Measurements from ENCODE around the gene MZB1.
A peak's percentile ranks its signal among the peaks of the same experiment; 100 is the strongest.
"Not testable (repeated sequence)": the region's sequence is repeated elsewhere in the genome, so short reads cannot be mapped to it uniquely, and the experiment has no call there.

MZB1 gene

DNA sequence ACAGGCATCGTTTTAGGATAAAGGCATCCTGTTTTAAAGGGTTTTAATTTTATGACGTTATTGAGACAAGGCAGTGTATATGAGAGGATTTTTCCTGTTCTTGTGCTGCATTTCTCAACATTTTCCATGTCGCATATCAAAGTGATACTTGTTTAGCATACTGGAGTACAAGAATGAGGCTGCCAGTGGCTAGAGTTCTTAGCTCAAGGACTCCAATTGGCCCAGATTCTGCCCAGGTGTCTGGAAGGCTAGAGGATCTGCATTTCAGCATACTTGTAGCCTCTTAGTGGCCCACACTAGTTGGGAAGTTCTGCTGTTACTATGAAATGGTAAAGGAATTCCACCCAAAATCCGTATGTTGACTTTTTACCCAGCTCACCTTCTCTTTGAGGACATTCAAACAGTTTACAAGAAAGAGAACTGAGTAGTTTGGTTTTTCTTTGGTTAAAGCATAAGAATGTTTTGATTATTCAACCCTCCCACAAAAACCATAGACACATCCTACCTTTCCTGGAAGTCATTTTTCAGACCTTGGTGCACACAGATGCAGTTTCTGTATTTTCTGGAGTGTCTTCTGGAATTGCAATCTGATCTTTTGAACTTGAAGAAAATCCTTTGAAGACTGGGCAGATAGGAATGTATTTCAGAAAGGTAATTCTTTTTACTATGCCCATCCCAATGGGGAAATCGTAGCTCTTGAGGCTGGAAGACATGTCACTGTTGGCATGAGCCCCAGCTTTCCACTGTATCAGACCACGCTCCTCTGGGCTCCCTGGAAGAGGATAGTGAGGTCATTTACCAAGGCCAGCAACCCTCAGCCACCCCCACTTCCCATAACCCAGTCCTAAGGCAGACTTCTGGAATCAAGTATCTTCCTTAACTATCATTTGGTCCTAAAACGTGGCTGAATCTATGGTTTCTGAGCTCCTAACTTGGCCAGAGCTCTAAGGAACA, 18.0 kb downstream of the MZB1 start:
- DNase-seq = no peak

DNA sequence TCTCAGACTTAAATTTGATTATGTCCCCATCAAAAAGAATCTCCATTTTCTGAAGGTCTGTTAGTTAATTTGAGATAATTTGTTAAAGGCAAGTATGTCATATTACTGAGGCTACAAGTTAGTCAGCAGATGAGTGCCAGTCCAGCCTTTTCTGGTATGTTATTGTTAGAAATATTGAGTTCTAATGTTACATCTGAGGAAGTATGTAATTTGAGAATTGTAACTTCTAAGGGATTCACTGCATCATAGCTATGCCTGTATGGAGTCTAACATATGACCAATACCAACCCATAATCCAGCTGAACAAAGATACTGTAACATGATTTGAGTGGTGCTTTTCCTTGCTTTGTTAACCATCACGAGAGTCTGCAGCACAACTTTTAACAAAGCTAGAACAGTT, 20.5 kb downstream of the MZB1 start:
- no peak for DNase-seq

DNA sequence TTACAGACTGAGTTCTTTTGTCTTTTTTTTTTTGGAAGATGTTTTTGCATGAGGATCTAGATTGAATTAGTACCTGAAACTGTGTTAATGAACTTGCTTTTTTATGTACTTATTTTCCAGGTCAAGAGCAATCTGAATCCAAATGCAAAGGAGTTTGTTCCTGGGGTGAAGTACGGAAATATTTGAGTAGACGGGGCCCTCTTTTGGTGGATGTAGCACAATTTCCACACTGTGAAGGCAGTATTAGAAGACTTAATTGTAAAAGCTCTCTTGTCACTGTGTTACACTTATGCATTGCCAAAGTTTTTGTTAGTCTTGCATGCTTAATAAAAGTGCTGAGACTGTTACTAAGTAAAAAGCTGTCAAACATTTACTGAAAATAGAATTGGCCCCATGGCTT, 21.1 kb downstream of the MZB1 start:
- peak in 1 of 2 donors; percentile 21 for DNase-seq

DNA sequence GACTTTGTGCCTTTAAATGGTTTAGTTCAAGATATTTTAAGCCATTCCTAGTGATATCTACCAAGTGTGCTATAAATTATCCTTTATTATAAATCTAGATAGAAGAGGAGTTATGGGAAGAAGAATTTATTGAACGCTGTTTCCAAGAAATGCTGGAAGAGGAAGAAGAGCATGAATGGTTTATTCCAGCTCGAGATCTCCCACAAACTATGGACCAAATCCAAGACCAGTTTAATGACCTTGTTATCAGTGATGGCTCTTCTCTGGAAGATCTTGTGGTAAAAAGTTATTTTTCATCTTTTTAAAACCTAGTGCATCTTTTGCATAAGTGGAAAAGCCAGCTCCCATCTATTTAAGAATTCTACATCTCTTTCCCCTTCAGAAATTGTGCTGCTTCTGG, 25.2 kb downstream of the MZB1 start:
- no peak for DNase-seq

DNA sequence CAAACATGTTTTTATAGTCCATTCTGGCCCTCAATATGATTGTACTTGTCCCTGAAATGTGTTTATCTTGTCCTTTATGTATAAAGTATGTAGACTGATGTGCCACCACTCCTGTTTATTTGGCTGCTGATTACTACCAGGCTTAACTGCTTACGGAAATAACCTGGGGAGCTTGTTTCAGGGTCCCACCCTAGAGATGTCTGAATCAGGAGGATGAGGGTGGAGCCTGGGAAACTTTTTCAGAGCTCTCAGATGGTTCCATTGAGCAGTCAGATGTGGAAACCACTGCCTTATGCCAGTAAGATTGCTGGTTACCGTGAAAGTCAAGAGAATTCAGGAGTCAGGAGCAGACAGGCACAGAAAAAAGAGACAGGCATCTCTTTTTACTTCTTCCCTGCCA, 25.8 kb downstream of the MZB1 start:
- DNase-seq = no peak

DNA sequence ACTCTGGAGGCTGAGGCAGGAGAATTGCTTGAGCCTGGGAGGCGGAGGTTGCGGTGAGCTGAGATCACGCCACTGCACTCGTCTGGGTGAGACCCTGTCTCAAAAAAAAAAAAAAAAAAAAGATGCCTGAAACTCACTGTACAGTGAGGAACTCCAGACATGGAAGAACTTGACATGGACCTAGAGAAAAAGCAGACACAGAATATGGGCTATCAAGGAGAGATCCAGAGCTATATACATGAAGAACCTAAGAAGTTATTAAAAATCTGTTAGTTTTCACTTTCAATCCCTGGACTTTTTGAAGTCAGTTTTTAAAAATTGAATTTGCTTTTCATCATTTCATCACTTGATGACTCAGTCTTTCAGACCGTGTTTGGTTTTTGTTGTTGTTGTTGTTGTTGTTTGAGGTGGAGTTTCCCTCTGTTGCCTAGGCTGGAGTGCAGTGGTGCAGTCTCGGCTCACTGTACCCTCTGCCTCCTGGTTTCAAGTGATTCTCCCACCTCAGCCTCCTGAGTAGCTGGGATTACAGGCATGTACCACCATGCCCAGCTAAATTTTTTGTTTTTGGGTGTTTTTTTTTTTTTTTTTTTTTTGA, 27.8 kb downstream of the MZB1 start:
- DNase-seq = no peak

DNA sequence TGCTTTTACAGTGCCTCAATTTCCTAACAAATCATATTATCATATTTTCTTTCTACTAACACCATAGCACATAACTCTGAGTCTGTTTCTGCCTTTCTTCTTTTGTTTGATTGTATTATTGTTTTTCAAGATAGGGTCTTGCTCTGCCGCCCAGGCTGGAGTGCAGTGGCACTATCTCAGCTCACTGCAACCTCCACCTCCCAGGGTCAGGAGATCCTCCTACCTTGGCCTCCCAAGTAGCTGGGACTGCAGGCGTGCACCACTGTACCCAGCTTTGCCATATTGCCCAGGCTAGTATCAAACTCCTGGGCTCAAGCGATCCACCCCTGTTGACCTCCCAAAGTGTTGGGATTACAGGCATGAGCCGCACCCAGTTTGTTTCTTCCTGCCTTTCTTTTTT, 29.3 kb downstream of the MZB1 start:
- DNase-seq = no peak

DNA sequence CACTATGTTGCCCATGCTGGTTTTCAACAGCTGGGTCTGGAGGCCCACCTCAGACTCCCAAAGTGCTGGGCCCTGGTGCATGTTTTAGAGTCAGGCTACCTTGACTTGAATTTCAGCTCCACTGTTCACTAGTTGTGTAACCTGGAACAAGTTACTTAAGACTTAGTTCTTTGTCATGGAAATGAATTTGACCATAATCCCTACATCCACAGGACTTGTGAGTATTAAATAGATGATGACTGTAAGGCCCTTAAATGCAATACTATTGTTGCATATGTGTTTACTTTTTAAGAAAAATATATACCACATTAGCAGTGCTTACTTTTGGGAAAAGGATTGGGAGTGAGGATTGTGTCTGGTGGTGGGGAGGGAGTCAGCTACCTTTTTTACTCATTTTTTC, 31.6 kb downstream of the MZB1 start:
- no peak for DNase-seq

DNA sequence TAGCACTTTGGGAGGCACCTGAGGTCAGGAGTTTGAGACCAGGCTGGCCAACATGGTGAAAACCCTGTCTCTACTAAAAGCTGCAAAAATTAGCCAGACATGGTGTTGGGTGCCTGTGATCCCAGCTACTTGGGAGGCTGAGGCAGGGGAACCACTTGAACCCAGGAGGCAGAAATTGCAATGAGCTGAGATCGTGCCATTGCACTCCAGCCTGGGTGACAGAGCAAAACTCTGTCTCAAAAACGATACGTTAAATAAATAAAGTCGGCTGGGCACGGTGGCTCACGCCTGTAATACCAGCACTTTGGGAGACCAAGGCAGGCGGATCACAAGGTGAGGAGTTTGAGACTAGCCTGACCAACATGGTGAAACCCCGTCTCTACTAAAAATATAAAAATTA, 33.8 kb downstream of the MZB1 start:
- not testable (repeated sequence) for DNase-seq

DNA sequence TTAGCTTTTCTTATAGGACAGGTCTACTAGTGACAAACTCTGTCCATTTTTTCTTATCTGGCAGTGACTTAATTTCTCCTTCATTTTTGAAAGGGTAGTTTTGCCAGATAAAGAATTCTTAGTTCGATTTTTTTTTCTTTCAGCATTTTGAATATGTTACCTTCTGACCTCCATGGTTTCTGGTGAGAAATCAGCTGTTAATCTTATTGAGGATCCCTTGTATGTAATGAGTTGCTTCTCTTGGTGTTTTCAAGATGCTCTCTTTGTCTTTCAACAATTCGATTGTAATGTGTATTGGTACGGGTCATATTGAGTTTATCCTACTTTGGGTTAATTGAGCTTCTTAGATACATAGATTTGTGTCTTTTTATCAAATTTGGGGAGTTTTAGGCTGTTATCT, 35.5 kb downstream of the MZB1 start:
- no peak for DNase-seq

DNA sequence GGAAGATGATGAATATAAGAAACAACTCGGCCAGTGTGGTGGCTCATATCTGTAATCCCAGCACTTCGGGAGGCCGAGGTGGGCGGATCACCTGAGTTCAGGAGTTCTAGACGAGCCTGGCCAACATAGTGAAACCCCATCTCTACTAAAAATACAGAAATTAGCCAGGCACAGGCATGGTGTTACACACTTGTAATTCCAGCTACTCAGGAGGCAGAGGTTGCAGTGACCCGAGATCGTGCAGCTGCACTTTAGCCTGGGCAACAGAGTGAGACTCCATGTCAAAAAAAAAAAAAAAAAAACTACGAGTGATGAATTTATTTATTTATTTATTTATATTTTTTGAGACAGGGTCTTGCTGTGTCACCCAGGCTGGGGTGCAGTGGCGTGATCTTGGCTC, 41.9 kb downstream of the MZB1 start:
- not testable (repeated sequence) for DNase-seq

DNA sequence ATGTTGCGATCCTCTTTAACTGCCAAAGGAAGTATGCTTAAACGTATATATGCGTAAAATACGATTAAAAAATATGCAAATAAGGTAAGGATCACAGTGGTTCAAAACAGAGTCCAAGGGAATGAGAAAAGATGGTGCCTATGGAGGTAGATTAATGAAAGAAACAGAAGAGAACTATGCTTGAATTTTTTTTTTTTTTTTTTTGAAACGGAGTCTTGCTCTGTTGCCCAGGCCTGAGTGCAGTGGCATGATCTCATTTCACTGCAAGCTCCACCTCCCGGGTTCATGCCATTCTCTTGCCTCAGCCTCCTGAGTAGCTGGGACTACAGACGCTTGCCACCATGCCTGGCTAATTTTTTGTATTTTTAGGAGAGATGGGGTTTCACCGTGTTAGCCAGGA, 44.3 kb downstream of the MZB1 start:
- DNase-seq = not testable (repeated sequence)

DNA sequence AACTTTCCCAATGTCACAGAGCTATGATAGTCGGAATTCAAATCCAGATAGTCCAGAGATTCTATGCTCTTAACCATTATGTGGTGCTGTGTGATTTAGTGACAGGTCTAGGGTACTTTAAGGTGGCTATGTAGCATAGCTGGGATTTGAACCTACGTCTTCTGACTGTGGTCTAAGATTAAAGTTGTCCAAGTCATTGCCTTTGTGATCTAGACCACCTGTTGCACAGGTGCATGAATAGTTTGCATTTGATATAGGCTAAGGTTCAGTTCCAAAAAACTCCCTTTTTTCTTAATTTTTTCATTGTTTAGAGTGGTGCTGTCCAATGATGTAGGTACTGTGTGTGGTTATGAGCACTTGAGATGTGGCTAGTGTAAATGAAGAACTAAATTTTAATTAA, 45.5 kb downstream of the MZB1 start:
- no peak for DNase-seq

DNA sequence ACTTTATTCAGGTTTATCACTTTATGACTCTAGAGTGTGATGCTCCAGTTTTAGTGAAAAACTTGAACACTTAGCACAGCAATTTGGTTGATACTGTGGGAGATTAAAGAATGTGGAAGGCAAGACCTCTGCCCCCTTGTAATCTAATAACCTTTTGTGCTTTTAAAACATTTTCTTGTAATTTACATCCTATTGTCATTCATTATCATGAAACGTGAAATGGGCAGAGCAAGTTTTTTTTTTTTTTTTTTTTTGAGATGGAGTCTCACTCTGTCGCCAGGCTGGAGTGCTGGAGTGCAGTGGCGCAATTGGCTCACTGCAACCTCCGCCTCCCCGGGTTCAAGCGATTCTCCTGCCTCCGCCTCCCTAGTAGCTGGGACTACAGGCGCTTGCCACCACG, 46.2 kb downstream of the MZB1 start:
- no peak for DNase-seq

DNA sequence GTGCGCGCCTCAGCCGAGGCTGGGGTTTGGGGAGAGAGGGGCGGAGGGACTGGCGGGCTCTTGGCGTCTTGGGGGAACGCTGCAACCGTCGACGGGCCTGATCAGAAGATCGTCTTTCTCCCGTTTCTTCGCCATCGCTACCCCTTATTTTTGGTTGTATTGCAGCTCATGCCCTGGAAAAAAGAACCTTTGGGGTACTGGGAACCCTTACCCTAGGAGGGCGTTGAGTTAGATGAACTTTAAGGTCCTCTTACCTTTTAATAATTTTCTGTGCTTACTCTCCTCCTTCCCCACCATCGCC, 47.3 kb downstream of the MZB1 start:
- no peak for DNase-seq

DNA sequence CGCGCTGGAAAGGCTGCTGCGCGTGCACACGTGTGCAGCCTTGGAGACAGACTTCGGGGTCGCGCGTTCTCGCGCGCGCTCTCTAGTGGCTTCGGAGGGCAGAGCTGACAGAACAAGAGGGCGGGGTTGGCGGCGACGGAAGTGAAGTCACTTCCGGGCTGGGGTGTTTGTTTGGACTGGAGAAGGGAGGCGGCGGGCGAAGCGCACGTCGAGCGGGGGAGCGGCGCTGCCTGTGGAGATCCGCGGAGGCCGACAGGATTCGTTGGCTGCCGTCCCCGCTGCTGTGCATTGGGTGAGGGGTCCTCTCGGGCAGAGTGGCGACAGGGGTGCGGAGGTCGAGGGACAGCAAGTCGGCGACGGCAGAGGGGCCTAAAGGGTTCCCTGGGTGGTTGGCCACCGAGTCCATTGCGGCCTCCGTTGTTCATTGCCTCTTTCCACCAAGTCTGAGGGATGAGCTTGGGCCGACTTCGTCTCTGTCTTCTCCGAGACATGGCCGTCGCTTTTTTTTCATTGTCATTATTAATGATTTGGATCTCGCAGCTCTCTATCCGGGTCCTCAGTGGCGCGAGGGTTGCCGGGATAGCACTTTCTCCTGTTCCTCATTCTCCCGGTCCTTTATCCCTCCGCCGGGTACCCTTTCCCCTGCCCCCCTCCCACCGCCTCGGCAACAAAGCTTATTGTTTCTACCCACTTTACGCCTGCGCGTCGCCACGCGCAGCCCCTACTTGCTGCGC, 47.9 kb downstream of the MZB1 start, which contains the start of gene PAIP2:
Gene PAIP2, plus strand, starts transcription at position 166 of the 734 bp plus-strand sequence. CDS start 21,931 bp downstream, outside the sequence.
- peak; percentile 94 to 98 for DNase-seq

DNA sequence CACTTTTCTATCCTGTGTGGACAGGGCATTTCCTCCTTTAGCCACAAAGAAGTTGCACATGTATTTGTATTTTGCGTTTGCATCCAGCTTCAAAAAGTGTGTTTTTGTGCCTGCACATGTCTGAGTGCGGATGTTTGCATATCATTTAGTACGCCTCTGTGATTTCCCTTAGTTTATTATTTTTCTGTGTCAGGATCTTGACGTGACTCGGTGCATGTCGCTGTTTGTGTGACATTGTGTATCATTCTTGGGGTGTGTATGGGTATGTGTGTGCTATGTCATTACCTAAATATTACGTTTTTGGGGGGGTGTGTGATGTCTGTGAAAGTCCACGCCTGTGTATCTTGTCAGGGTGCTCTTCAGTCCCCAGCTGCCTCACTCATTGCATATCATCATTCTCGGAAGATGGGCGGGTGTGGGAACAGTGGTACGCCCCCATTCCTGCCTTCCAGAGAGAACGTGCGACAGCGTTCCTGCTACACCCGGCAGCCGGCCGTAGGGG, 48.5 kb downstream of the MZB1 start:
- DNase-seq = no peak

DNA sequence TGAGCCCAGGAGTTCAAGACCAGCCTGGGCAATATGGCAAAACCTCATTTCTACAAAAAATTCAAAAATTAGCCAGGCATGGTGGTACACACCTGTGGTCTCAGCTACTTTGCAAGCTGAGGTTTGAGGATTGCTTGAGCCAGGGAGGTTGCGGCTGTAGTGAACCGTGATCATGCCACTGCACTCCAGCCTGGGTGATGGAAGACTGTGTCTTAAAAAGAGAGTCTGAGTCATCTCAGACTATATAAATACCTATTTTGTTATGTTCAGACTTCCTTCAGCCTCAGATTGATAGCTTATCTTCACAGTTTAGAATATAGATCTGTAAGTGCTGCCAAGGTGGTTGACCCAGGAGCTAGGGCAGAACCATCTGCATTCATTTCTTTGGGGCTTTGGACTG, 49.7 kb downstream of the MZB1 start:
- DNase-seq = no peak
